ENCODE results near the gene ELOVL3. TPM values are rescaled to one million over a fixed set of nuclear protein-coding genes. Genes with fewer than 3 reads are reported as not detected.

The ELOVL3 gene
- total and polyA plus RNA-seq, 9 of the 15 experiments (the other 6 are each of a cell fraction or from before 2014, with no cell fraction given): 0.32 to 3.3 (median 0.87) TPM

DNA sequence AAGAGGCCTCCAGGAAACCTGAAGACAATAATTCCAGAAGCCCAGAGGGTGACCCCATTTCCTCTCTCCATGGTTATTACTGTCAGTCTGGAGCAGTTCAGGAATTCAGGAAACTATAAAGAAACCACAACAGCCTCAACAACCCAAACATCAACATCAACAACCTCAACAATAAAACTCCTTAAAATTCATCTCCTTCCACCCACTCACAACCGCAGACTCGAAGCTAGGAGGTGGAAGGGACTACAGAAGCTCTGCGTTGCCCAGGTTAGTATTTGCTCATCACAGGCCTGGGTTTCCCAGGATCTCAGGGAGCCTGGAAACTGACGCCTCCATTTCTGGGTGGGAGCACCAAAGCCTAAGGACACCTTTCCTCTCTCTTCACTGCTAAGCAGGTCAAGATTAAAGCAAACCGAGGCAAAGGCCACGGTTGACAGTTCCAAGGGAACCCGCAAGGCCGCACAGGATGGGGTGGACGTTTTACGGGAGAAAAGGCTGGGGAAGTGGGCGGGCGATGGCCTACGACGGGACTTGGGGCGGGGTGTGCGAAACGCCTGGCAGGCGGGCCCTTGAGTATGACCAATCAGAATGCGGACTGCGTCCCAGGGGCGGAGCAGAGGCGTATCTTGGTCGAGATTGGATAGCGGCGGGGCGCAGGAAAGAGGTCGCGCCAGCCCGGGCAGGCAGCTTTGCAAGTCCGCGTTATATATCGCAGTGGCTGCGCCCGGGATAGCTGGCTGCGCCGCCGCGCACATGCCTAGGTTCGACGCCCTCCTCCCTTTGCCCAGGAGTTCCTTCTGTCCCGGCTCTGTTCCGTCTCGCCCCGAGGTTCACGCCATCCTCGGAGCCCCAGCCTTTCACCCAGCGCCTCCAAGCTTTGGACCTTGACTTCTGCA is at the start of gene ELOVL3 (continued):
- TF ChIP-seq, protein P1, sequence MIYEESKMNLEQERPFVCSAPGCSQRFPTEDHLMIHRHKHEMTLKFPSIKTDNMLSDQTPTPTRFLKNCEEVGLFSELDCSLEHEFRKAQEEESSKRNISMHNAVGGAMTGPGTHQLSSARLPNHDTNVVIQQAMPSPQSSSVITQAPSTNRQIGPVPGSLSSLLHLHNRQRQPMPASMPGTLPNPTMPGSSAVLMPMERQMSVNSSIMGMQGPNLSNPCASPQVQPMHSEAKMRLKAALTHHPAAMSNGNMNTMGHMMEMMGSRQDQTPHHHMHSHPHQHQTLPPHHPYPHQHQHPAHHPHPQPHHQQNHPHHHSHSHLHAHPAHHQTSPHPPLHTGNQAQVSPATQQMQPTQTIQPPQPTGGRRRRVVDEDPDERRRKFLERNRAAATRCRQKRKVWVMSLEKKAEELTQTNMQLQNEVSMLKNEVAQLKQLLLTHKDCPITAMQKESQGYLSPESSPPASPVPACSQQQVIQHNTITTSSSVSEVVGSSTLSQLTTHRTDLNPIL (CRISPR knock-in tag; IDR thresholded peaks at IDR 0.05): no peak
- TF ChIP-seq CBFB (CRISPR knock-in tag; IDR thresholded peaks at IDR 0.05) (no peak), TBP (optimal IDR thresholded peaks at IDR 0.05; ENCODE audit: low read depth, low read length) (peak; percentile 72), CCNT2 (IDR thresholded peaks at IDR 0.05; ENCODE audit: borderline replicate concordance, extremely low read depth, insufficient read length, low read depth, low read length) (peak; percentile 47), MAZ (CRISPR knock-in tag; conservative IDR thresholded peaks at IDR 0.05 in 1 of 2, IDR thresholded peaks at IDR 0.05 in 1 of 2) (peak in 1 of 2 experiments; percentile 48; a peak in 2 of 4 replicates), SMAD3 (CRISPR knock-in tag; conservative IDR thresholded peaks at IDR 0.05) (no peak), ZNF133 (CRISPR knock-in tag; IDR thresholded peaks at IDR 0.05) (no peak), ZNF354B (CRISPR knock-in tag; IDR thresholded peaks at IDR 0.05) (no peak), MTA2 (IDR thresholded peaks at IDR 0.05; ENCODE audit: low read depth) (no peak), SPI1 (IDR thresholded peaks at IDR 0.05; ENCODE audit: borderline replicate concordance, low read depth, low read length) (peak; percentile 54; the same call in 1 of the 2 replicates), CREB1 (IDR thresholded peaks at IDR 0.05) (0 out of 2 replicates have a peak, but pooled peaks have one; percentile 21), CREB1 (CRISPR knock-in tag; IDR thresholded peaks at IDR 0.05) (peak; percentile 66; the same call in 1 of the 2 replicates), ZFPM2 (CRISPR knock-in tag; IDR thresholded peaks at IDR 0.05) (no peak), SREBF2 (CRISPR knock-in tag; IDR thresholded peaks at IDR 0.05) (peak; percentile 93; the same call in 1 of the 2 replicates), MEIS2 (IDR thresholded peaks at IDR 0.05; ENCODE audit: partially characterized antibody) (no peak), RBM15 (IDR thresholded peaks at IDR 0.05; ENCODE audit: insufficient read depth, low read length) (no peak), CHD1 (IDR thresholded peaks at IDR 0.05; ENCODE audit: low read length) (no peak), XRCC4 (IDR thresholded peaks at IDR 0.05; ENCODE audit: extremely low read depth, insufficient read depth, insufficient read length) (no peak), EP300 (IDR thresholded peaks at IDR 0.05; ENCODE audit: low read length) (no peak), RBBP5 (IDR thresholded peaks at IDR 0.05; ENCODE audit: borderline replicate concordance, insufficient read depth, low read length, poor library complexity, severe bottlenecking) (peak; percentile 50)
- TF ChIP-seq, protein P2, sequence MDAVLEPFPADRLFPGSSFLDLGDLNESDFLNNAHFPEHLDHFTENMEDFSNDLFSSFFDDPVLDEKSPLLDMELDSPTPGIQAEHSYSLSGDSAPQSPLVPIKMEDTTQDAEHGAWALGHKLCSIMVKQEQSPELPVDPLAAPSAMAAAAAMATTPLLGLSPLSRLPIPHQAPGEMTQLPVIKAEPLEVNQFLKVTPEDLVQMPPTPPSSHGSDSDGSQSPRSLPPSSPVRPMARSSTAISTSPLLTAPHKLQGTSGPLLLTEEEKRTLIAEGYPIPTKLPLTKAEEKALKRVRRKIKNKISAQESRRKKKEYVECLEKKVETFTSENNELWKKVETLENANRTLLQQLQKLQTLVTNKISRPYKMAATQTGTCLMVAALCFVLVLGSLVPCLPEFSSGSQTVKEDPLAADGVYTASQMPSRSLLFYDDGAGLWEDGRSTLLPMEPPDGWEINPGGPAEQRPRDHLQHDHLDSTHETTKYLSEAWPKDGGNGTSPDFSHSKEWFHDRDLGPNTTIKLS (IDR thresholded peaks at IDR 0.05; ENCODE audit: borderline replicate concordance, low read depth): peak; percentile 26; the same call in 1 of the 2 replicates
- TF ChIP-seq, protein P3, sequence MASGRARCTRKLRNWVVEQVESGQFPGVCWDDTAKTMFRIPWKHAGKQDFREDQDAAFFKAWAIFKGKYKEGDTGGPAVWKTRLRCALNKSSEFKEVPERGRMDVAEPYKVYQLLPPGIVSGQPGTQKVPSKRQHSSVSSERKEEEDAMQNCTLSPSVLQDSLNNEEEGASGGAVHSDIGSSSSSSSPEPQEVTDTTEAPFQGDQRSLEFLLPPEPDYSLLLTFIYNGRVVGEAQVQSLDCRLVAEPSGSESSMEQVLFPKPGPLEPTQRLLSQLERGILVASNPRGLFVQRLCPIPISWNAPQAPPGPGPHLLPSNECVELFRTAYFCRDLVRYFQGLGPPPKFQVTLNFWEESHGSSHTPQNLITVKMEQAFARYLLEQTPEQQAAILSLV (tag; IDR thresholded peaks at IDR 0.05): no peak
- TF ChIP-seq, protein P4, sequence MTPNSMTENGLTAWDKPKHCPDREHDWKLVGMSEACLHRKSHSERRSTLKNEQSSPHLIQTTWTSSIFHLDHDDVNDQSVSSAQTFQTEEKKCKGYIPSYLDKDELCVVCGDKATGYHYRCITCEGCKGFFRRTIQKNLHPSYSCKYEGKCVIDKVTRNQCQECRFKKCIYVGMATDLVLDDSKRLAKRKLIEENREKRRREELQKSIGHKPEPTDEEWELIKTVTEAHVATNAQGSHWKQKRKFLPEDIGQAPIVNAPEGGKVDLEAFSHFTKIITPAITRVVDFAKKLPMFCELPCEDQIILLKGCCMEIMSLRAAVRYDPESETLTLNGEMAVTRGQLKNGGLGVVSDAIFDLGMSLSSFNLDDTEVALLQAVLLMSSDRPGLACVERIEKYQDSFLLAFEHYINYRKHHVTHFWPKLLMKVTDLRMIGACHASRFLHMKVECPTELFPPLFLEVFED (CRISPR knock-in tag; conservative IDR thresholded peaks at IDR 0.05): no peak

All from K562 (cell line).